ENCODE results near the gene MTHFSD.
"Not testable (repeated sequence)": the region's sequence is repeated elsewhere in the genome, so short reads cannot be mapped to it uniquely, and the experiment has no call there.

Gene MTHFSD

GRCh38 chr16:86554917-86555703 lies at the start of gene MTHFSD:
MTHFSD (minus strand) TSS chr16:86555235; CDS start chr16:86555184, 51 bp downstream.
- peak; percentile 91 for DNase-seq (ENCODE audit: low spot score)

DNA sequence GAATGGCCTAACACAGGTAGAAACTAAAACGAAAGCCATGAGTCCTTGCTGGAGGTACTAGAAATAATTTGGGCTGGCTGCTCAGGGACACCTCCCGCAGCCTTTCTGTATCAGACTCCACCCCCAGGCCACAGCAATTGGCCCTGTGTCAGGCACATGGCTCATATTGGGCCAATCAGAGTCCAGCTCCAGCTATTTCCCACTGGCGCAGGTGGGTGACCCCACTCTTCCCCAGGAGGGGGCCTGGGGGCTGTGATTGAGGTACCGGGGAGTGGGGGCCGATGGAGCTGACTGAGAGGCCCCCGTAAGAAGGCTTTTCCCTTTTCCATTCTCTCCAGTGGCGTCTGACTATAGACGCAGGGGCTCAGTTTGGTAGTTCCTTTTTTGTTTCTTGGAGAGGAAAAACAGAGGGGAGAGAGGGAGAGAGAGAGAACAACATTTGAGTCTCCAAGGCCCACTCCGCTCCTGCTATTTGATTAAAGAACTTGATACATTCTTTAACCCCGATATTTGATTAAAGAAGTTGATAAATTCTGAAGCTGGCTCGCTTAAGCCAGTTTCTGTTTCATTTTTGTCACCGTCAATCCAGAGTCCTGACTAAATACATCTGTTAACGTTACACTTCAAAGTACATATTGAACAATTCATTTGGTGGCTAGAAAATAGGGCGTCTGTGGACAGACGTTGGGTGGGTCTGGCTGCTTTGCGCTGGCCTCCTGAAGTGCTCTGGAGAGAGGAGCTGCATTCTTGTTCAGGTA lies 49.6 kb upstream of the MTHFSD start:
- no peak for DNase-seq (ENCODE audit: low spot score)

GRCh38 chr16:86602521-86602920 lies 47.5 kb upstream of the MTHFSD start:
- no peak for DNase-seq (ENCODE audit: low spot score)

GRCh38 chr16:86601356-86601755 lies 46.3 kb upstream of the MTHFSD start:
- no peak for DNase-seq (ENCODE audit: low spot score)

DNA sequence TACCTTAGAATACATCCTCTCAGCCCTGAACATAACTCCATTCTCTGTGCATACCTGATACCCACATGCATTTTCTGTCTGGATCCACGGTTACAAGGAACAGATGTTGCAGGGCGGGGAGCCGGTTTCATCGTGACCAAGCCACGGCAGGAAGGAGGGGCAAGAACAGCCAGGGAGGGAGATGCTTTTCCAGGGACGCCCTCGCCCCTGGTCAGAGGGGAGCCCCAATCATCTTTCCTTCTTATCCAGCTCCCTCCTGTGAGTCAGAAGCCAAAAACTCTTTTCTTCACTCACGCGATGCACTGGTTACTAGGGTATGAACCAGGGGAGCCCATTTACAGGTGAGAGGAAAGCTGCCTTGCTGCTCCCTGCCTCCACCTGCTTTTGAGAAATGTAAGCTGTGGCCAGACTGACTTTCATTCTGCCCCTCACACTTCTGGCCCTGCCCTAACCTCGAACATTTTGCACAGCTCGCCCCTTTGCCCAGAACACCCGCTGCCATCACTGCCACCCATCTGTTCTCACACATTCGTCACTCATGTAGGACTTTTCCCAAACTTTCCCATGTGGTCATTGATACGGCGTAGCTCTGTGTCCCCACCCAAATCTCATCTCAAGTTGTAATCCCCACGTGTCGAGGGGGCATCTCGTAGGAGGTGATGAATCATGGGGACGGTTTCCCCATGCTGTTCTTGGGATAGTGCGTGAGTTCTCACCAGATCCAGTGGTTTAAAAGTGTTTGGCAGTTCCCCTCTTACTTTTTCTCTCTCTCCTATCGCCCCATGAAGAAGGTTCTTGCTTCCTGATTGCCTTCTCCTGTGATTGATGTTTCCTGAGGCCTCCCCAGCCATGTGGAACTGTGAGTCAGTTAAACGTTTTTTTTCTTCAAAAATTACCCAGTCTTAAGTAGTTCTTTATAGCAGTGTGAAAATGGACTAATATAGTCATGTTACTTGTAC lies 43.9 kb upstream of the MTHFSD start:
- DNase-seq (ENCODE audit: low spot score), result peak; percentile 21

DNA sequence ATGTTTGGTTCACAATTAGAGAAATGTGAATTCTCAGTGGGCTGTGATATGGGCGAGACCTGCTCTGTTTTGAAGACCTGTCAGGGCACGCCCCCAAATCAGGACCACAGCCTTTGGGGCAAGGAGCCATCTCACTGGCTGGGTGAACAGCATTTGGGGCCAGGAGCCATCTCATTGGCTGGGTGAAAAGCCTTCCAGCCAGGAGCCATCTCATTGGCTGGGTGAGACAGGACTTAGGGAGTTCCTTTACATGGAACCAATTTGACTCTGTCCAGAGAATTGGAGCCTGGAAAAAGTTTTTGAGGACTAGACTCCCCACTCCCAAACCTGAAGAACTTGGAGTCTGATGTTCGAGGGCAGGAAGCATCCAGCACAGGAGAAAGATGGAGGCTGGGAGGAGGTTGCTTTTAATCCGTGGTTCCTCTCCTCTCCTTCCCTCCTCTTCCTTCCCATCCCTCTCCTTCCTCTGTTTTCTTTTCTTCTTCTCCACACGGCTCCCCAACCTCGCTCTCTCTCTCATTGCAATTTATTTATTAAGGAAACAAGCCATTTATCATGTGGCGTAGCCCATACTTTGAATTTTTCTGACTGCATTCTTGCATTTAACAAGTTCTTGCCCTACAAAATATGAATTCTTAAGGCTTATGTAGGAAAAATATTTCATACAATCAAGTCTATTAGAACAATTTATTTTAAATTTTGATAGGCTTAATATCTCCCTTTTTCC lies 43.0 kb upstream of the MTHFSD start:
- no peak for DNase-seq (ENCODE audit: low spot score)

GRCh38 chr16:86597126-86597879 lies 42.3 kb upstream of the MTHFSD start:
- no peak for DNase-seq (ENCODE audit: low spot score)

DNA sequence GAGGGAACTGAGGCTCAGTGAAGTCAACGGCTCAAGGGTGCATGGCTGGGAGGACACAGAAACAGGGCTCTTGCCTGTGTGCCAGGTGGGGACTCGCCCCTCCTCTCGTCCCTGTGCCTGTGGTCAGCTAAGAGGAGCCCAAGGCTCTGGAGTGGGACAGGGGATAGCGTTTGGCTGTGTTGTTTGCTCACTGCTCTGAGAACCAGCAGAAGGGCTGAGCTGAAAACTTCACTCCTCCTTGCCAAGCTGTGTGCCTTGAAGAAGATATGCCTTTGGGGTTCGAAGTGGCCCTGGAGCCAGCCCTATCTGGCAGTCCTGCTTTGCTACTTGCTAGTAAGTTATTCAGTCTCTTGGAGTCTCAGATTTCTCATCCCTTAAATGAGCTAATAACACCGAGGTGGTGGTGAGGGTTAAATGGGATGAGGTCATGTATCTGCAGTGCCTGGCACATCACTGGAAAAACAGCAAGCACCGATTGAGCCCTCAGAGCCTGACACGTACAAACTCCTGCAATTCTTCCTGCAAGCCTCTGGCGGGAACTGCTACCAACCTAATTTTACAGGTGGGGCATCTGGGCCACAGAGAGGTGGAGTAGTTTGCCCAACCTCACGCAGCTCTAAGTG lies 41.1 kb upstream of the MTHFSD start:
- no peak for DNase-seq (ENCODE audit: low spot score)

DNA sequence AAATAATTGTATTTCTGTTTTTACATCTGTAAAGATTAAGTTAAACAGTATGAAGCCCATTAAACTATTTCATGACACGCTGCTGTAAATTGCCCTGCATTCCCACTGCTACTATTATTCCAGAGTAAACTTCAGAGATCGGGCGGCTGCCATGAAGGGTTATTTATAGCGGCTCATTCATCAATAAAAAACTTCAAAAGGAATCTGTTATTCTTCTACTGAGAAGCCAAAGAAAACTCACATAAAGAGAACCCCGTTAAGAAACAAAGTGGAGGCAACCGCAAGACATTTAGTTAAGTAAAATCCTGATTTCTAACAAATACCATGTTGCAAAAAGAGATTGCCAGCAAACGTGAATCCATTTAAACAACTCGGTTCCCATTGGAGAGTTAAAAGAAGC lies 39.7 kb upstream of the MTHFSD start:
- no peak for DNase-seq (ENCODE audit: low spot score)

DNA sequence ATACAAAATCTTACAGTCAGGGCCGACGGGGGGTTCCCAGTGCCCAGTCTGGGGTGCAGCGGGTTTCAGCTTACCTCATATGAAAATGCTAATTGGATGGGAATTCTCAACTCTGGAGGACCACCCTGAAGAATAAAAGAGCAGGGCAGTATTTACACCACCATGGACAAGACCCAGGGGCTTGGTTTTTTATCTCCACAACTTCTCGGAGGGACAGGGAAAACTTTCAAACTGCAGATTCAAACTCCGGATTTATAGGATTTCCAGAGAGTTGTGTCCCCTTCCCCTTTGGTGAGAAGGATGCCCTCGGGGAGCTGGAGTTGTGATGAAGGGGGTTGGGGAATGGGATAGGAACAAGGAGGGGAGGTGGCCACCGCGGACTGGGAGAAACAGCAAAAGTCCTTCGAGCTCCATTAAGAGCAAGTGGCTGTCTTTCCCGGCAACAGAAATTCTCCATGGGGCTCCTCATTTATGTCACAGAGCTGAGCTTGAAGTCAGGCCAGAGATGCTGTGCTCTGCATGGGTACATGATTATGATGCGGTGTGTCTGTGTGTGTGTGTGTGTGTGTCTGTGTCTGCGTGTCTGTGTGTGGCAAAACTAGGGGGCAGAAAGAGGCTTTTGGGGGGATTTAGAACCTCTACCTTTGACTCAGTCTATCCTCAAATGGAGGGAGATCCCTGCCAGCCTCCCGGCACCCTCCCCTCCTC lies 39.0 kb upstream of the MTHFSD start:
- no peak for DNase-seq (ENCODE audit: low spot score)

- no peak for DNase-seq (ENCODE audit: low spot score)
These were observed 36.2 kb upstream of the MTHFSD start for GRCh38 chr16:86591270-86591669.

GRCh38 chr16:86590501-86591144 lies 35.6 kb upstream of the MTHFSD start:
- peak; percentile 71 for DNase-seq (ENCODE audit: low spot score)

GRCh38 chr16:86587955-86588354 lies 32.9 kb upstream of the MTHFSD start:
- DNase-seq (ENCODE audit: low spot score), result not testable (repeated sequence)

GRCh38 chr16:86587487-86587886 lies 32.5 kb upstream of the MTHFSD start:
- no peak for DNase-seq (ENCODE audit: low spot score)

GRCh38 chr16:86585821-86586611 lies 31.0 kb upstream of the MTHFSD start:
- DNase-seq (ENCODE audit: low spot score), result no peak

GRCh38 chr16:86584726-86585721 lies 30.0 kb upstream of the MTHFSD start:
- DNase-seq (ENCODE audit: low spot score), result peak; percentile 35

- DNase-seq (ENCODE audit: low spot score), result peak; percentile 31
These were observed 29.1 kb upstream of the MTHFSD start for GRCh38 chr16:86584071-86584685.
